Tibial nerve (tissue), 4 donors: ENCODE results near the gene KDM4B. TPM values are rescaled to one million over a fixed set of nuclear protein-coding genes. Genes with fewer than 3 reads are reported as not detected.

ENCODE experiments used
- DNase-seq, 2 donors: peaks; one replicate each; pipeline ENCODE4 v3.0.0-alpha.2; 2019; ENCODE audit warnings: low spot score in 2 of 2
- H3K27ac ChIP-seq, 4 donors: fragments of 200-600 bp; sonication (generic) in 3 of 4; one replicate each; pipeline ENCODE4 v1.5.1; 2017 to 2019; ENCODE audit warnings: mild to moderate bottlenecking in 1 of 4
- H3K27me3 ChIP-seq, 2 donors: fragments of 200-600 bp; sonication (generic) in 1 of 2; one replicate each; pipeline versions ENCODE4 v1.5.1 to v1.6.0; 2017 to 2019
- H3K36me3 ChIP-seq, 3 donors: fragments of 200-600 bp; sonication (generic); one replicate each; pipeline ENCODE4 v1.5.1; 2018 to 2019
- H3K4me1 ChIP-seq, 4 donors: fragments of 200-600 bp; sonication (generic) in 3 of 4; one replicate each; pipeline ENCODE4 v1.5.1; 2017 to 2019
- H3K4me3 ChIP-seq, 4 donors: fragments of 200-600 bp; sonication (generic) in 3 of 4; one replicate each; pipeline ENCODE4 v1.5.1; 2017 to 2019; ENCODE audit warnings: mild to moderate bottlenecking in 1 of 4, moderate library complexity in 1 of 4
- H3K9me3 ChIP-seq, 4 donors: fragments of 200-600 bp; sonication (generic) in 3 of 4; one replicate each; pipeline ENCODE4 v1.5.1; 2017 to 2019
- CTCF ChIP-seq, 5 experiments: fragments of 200-600 bp in 3 of 5; fragments of 450-650 bp in 2 of 5; sonication (generic) in 3 of 5; IDR thresholded peaks; one replicate each; pipeline ENCODE4 v1.5.1; 2016 to 2019; ENCODE audit warnings: antibody characterized with exemption in 5 of 5, mild to moderate bottlenecking in 3 of 5, moderate library complexity in 2 of 5
- EP300 ChIP-seq, 2 donors: sonication (generic); formaldehyde crosslinking; IDR thresholded peaks; one replicate each; pipeline ENCODE4 v1.6.1; 2017; ENCODE audit warnings: antibody characterized with exemption in 2 of 2, mild to moderate bottlenecking in 1 of 2
- POLR2A ChIP-seq, 2 donors: fragments of 450-650 bp; IDR thresholded peaks; one replicate each; pipeline ENCODE4 v1.6.1; 2017; ENCODE audit warnings: antibody characterized with exemption in 2 of 2, mild to moderate bottlenecking in 2 of 2, moderate library complexity in 2 of 2
- WGBS, 2 donors: methylation state at CpG; one replicate each; pipeline ENCODE4 v1.1.5; 2018; 5-methylcytosine and 5-hydroxymethylcytosine counted together
- total RNA-seq, 4 donors: library from RNA; depleted of rRNA; stranded (reverse); fragments of >200 nt; gene quantifications; one replicate each; pipeline ENCODE4 v1.1.0, GENCODE V29; 2016

The KDM4B gene
- total RNA-seq, 4 donors from 2014 or later = 37.8 to 72.4 (median 57.2) TPM

- no peak for TF ChIP-seq EP300 (IDR thresholded peaks at IDR 0.05)
- no peak for TF ChIP-seq POLR2A (IDR thresholded peaks at IDR 0.05)
- TF ChIP-seq CTCF (IDR thresholded peaks at IDR 0.05) = no peak
- Histone ChIP-seq H3K27me3 (no peaks in the 10 kb centered on the region), H3K4me3 (no peak overlapping the region), H3K27ac (no peak overlapping the region), H3K36me3 (peaks cover 0 to 57% (median 0%) of the 10 kb centered on the region in 3 donors), H3K4me1 (peaks cover 0 to 42% (median 3%) of the 10 kb centered on the region in 4 donors), H3K9me3 (no peaks in the 10 kb centered on the region)
- no peak for DNase-seq
- WGBS, 2 donors = 72 to 78% methylated on average over 32 to 36 of the region's 39 CpGs
Observed at GRCh38 chr19:5068233-5069072, 99.5 kb downstream of the KDM4B start.

- no peaks in the 10 kb centered on the region for H3K9me3 ChIP-seq
- TF ChIP-seq CTCF (IDR thresholded peaks at IDR 0.05) (no peak), POLR2A (IDR thresholded peaks at IDR 0.05) (no peak), EP300 (IDR thresholded peaks at IDR 0.05) (no peak)
- no peak overlapping the region for H3K4me3 ChIP-seq
- H3K36me3 ChIP-seq = peaks cover 0 to 42% (median 0%) of the 10 kb centered on the region in 3 donors
- DNase-seq = no peak
- peaks cover 0 to 42% (median 3%) of the 10 kb centered on the region in 4 donors for H3K4me1 ChIP-seq
- 91 to 93% methylated on average over 17 of the region's 17 CpGs for WGBS, 2 donors
- no peaks in the 10 kb centered on the region for H3K27me3 ChIP-seq
- peak overlapping the region in 2 of 4 donors; percentile 55 to 64 for H3K27ac ChIP-seq
Observed at GRCh38 chr19:5070331-5070730, 101.4 kb downstream of the KDM4B start.

GRCh38 chr19:5070930-5071329 is 102.0 kb downstream of the KDM4B start:
- TF ChIP-seq POLR2A (IDR thresholded peaks at IDR 0.05) = no peak
- TF ChIP-seq EP300 (IDR thresholded peaks at IDR 0.05) = peak in 1 of 2 donors; percentile 57
- DNase-seq = no peak
- Histone ChIP-seq H3K36me3 (peaks cover 0 to 41% (median 0%) of the 10 kb centered on the region in 3 donors), H3K4me1 (peaks cover 0 to 42% (median 3%) of the 10 kb centered on the region in 4 donors), H3K4me3 (no peak overlapping the region), H3K27me3 (no peaks in the 10 kb centered on the region), H3K9me3 (no peaks in the 10 kb centered on the region), H3K27ac (peak overlapping the region in 2 of 4 donors; percentile 55 to 64)
- WGBS, 2 donors = 75 to 76% methylated on average over 19 of the region's 19 CpGs

GRCh38 chr19:5071579-5071978 is 102.7 kb downstream of the KDM4B start:
- Histone ChIP-seq H3K27me3 (no peaks in the 10 kb centered on the region), H3K36me3 (peaks cover 0 to 41% (median 0%) of the 10 kb centered on the region in 3 donors), H3K4me3 (no peak overlapping the region), H3K4me1 (peaks cover 0 to 35% (median 3%) of the 10 kb centered on the region in 4 donors), H3K9me3 (no peaks in the 10 kb centered on the region), H3K27ac (peak overlapping the region in 2 of 4 donors; percentile 50 to 55)
- TF ChIP-seq POLR2A (IDR thresholded peaks at IDR 0.05) (no peak), CTCF (IDR thresholded peaks at IDR 0.05) (no peak), EP300 (IDR thresholded peaks at IDR 0.05) (no peak)
- DNase-seq = no peak
- WGBS, 2 donors = 86 to 87% methylated on average over 6 to 8 of the region's 8 CpGs

GRCh38 chr19:5072115-5072514 is 103.2 kb downstream of the KDM4B start:
- 72 to 82% methylated on average over 11 of the region's 11 CpGs for WGBS, 2 donors
- no peak for DNase-seq
- H3K4me3 ChIP-seq = no peak overlapping the region
- peak overlapping the region in 2 of 4 donors; percentile 50 to 55 for H3K27ac ChIP-seq
- peaks cover 0 to 30% (median 3%) of the 10 kb centered on the region in 4 donors for H3K4me1 ChIP-seq
- TF ChIP-seq EP300 (IDR thresholded peaks at IDR 0.05) (no peak), POLR2A (IDR thresholded peaks at IDR 0.05) (no peak), CTCF (IDR thresholded peaks at IDR 0.05) (no peak)
- peaks cover 0 to 47% (median 0%) of the 10 kb centered on the region in 3 donors for H3K36me3 ChIP-seq
- no peaks in the 10 kb centered on the region for H3K27me3 ChIP-seq
- no peaks in the 10 kb centered on the region for H3K9me3 ChIP-seq
